EL (cell line): ENCODE data around the gene CYFIP1.

ENCODE experiments used
- DNase-seq: peaks from one replicate; pipeline ENCODE4 v3.0.0-alpha.2; 2016

CYFIP1 gene

GRCh38 chr15:22915866-22916515 lies 64.2 kb downstream of the CYFIP1 start:
- DNase-seq: no peak

GRCh38 chr15:22913646-22914380 lies 66.4 kb downstream of the CYFIP1 start:
- DNase-seq: no peak

GRCh38 chr15:22912256-22912655 lies 67.9 kb downstream of the CYFIP1 start:
- DNase-seq: no peak

GRCh38 chr15:22911306-22911705 lies 68.9 kb downstream of the CYFIP1 start:
- DNase-seq: no peak

- no peak for DNase-seq
Measured at GRCh38 chr15:22908830-22909229, 71.3 kb downstream of the CYFIP1 start.

GRCh38 chr15:22907161-22907950 lies 72.8 kb downstream of the CYFIP1 start:
- DNase-seq: no peak

- no peak for DNase-seq
Measured at GRCh38 chr15:22904736-22905135, 75.4 kb downstream of the CYFIP1 start.

- DNase-seq: no peak
Measured at GRCh38 chr15:22903961-22904534, 76.1 kb downstream of the CYFIP1 start.

- DNase-seq: no peak
Measured at GRCh38 chr15:22903427-22903826, 76.7 kb downstream of the CYFIP1 start.

GRCh38 chr15:22902981-22903380 lies 77.2 kb downstream of the CYFIP1 start:
- no peak for DNase-seq

GRCh38 chr15:22902578-22902977 lies 77.6 kb downstream of the CYFIP1 start:
- no peak for DNase-seq

GRCh38 chr15:22902046-22902445 lies 78.1 kb downstream of the CYFIP1 start:
- no peak for DNase-seq

- peak; percentile 83 for DNase-seq
Measured at GRCh38 chr15:22895465-22896190, 84.5 kb downstream of the CYFIP1 start.

- no peak for DNase-seq
Measured at GRCh38 chr15:22893881-22894280, 86.3 kb downstream of the CYFIP1 start.

- no peak for DNase-seq
Measured at GRCh38 chr15:22893081-22893480, 87.1 kb downstream of the CYFIP1 start.

- DNase-seq: no peak
Measured at GRCh38 chr15:22892333-22892732, 87.8 kb downstream of the CYFIP1 start.

- DNase-seq: no peak
Measured at GRCh38 chr15:22891426-22892210, 88.5 kb downstream of the CYFIP1 start.

GRCh38 chr15:22890296-22890695 lies 89.9 kb downstream of the CYFIP1 start:
- no peak for DNase-seq

- no peak for DNase-seq
Measured at GRCh38 chr15:22889146-22889818, 90.9 kb downstream of the CYFIP1 start.

- DNase-seq: peak; percentile 94
Measured at GRCh38 chr15:22888120-22888859, 91.9 kb downstream of the CYFIP1 start.
